ENCODE results near the gene SUPT20H.

Gene SUPT20H

GRCh38 chr13:36965767-36966166 lies 93.7 kb downstream of the SUPT20H start:
- H3K27me3 Mint-ChIP-seq: no peaks in the 10 kb centered on the region
- ATAC-seq (ENCODE audit: low read depth): no peak
- H3K27ac Mint-ChIP-seq: no peak overlapping the region
- peaks cover 25% of the 10 kb centered on the region for H3K36me3 Mint-ChIP-seq
- no peaks in the 10 kb centered on the region for H3K4me1 Mint-ChIP-seq
- H3K4me3 Mint-ChIP-seq: no peak overlapping the region
- DNase-seq (ENCODE audit: low spot score in 2 of 2): no peak
- H3K9me3 Mint-ChIP-seq: no peaks in the 10 kb centered on the region

- peaks cover 24% of the 10 kb centered on the region for H3K36me3 Mint-ChIP-seq
- H3K9me3 Mint-ChIP-seq: no peaks in the 10 kb centered on the region
- H3K27ac Mint-ChIP-seq: no peak overlapping the region
- H3K4me1 Mint-ChIP-seq: peaks cover 3% of the 10 kb centered on the region
- no peaks in the 10 kb centered on the region for H3K27me3 Mint-ChIP-seq
- no peak for DNase-seq (ENCODE audit: low spot score in 2 of 2)
- no peak for ATAC-seq (ENCODE audit: low read depth)
- H3K4me3 Mint-ChIP-seq: no peak overlapping the region
These were observed 99.9 kb downstream of the SUPT20H start for GRCh38 chr13:36959456-36960116.
